HG03571 (cell line): ENCODE data around the gene GRK3.

ENCODE experiments used
- ATAC-seq: cut with Tn5 transposase; IDR thresholded peaks from one replicate; pipeline ENCODE4 v1.9.1; 2021; ENCODE audit not compliant: unreplicated experiment

The GRK3 gene

GRCh38 chr22:25777870-25778269 is 213.4 kb downstream of the GRK3 start:
- no peak for ATAC-seq
